HG03095 (cell line): ENCODE measurements around the gene SPATA17.
"Not testable (repeated sequence)": the region's sequence is repeated elsewhere in the genome, so short reads cannot be mapped to it uniquely, and the experiment has no call there.

Experiments
- ATAC-seq: cut with Tn5 transposase; IDR thresholded peaks from one replicate; pipeline ENCODE4 v1.9.1; 2021; ENCODE audit warnings: moderate library complexity; ENCODE audit not compliant: unreplicated experiment

The SPATA17 gene, protein sequence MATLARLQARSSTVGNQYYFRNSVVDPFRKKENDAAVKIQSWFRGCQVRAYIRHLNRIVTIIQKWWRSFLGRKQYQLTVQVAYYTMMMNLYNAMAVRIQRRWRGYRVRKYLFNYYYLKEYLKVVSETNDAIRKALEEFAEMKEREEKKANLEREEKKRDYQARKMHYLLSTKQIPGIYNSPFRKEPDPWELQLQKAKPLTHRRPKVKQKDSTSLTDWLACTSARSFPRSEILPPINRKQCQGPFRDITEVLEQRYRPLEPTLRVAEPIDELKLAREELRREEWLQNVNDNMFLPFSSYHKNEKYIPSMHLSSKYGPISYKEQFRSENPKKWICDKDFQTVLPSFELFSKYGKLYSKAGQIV

DNA sequence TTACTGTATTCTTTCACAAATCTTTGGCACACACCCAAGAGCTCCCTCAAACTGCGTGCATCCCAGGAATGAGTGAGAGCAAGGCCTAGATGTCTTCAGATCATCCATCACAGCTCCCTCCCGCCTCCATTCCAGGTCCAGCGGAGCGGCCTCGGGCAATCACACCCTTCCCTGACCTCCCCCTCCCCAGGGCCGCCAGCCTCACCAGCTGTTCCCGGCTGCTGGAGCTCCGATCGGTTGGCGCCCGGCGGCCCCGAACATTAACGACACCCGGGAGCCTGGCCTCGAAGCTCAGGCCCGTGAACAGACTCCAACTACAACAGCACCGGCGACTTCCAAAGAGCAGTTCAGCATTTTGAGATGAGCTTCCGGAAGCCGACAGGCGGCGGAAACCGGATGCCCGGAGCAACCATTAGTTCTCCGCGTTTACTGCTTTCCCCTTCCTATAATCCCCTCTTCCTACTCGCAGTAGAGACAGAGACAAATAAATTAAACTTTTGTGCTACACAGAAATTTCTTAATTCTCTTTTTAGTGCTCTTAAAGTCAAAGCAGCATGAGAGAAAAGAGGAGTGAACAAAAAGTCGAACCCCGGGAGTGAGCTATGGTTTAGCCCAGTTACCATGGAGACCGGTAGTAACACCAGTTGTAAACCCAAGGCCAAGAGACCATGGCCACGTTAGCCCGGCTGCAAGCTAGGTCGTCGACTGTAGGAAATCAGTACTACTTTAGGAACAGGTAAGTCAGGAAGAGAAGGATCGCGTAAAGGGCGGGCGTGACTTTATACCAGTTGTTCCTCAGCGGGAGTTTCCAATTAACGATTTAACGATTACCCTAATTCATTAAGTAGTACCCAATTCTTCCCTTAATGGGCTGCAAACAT is at the start of gene SPATA17, which contains the start of gene GPATCH2:
Gene SPATA17 (plus strand): TSS at position 634 of the 881 bp plus-strand sequence. CDS start 35 bp downstream, at position 669.
Gene GPATCH2 (minus strand): TSS at position 380 of the 881 bp plus-strand sequence. CDS start 119 bp downstream, at position 261.
- peak; percentile 98 for ATAC-seq

GRCh38 chr1:217584286-217584811 is 46.8 kb upstream of the SPATA17 start:
- ATAC-seq: not testable (repeated sequence)

- no peak for ATAC-seq
Measured at GRCh38 chr1:217585577-217585976, 45.6 kb upstream of the SPATA17 start.

DNA sequence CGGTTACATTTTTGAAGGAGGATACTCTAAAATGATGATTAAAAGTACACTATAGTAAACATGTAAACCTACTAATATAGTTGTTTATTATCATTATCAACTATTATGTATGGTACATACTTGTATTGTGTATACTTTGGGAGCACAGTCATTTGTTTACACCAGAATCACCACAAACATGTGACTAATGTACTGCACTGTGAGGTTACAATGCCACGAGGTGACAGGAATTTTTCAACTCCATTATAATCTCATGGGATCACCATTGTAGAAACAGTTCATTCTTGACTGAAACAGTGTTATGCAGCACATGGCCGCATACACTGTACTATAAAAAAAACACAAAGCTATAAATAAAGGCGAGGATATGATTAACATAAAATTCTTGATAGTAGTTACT is 44.6 kb upstream of the SPATA17 start:
- ATAC-seq: no peak

GRCh38 chr1:217590598-217590997 is 40.5 kb upstream of the SPATA17 start:
- no peak for ATAC-seq

GRCh38 chr1:217599154-217599553 is 32.0 kb upstream of the SPATA17 start:
- ATAC-seq: no peak

GRCh38 chr1:217602380-217602779 is 28.8 kb upstream of the SPATA17 start:
- no peak for ATAC-seq

DNA sequence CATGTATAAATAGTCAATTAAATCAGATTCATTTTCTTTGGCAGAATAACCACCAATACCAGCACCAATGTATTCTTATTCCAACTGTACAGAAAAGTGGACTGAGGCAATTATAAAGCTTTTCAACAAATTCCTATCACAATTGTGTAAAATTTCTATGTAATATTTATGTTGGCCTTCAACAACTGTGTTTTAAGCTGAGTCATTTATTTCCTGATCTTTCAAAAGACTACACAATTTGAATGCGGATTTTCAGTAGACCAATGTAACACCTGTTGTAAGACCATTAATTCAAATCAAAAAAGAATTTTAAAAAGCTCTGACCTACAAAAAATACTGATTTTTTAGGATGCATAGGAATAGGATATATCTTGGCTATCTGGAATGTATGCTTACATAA is 25.8 kb upstream of the SPATA17 start:
- no peak for ATAC-seq

DNA sequence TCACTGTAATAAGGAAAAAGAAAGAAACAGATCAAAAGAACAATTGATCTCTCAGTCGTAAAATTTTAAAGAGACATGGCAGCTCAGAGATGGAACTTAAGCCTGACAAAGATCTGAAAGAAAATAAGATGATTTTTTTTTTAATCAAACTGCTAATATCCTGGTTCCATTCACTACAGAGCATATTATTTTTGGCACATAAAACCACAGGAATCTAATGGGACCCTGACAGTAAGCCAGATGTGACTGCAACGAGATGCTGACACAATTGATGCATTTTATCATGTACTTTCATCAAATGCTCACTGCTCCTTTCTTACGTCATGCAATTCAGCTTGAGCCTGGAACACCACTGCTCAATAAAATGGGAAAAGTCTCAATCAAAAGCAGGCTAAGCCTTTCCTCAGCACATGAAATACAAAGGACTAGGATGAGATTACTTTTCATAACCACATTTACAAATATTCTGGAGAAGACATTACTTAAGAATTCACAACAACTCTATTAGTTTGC is 16.9 kb upstream of the SPATA17 start:
- no peak for ATAC-seq

DNA sequence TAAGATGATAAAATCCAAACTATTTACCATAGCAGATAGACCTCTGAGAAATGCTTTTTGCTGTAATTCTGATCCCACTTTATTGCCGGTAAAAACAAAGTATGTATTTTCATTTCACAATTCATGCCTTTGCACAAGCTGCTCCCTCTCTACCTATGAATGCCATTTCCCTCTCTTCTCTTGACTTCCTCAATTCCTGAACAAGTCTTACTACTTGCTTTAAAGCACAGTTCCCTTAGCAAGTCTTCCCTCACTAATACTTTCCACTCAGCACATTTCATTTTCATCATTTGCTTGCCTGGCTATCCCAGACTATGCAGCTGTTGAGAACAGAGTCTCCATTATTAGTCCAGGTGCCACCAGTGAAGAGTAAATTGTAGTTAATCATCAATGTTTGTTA is 14.0 kb upstream of the SPATA17 start:
- no peak for ATAC-seq

GRCh38 chr1:217620814-217621213 is 10.3 kb upstream of the SPATA17 start:
- peak; percentile 100 for ATAC-seq

DNA sequence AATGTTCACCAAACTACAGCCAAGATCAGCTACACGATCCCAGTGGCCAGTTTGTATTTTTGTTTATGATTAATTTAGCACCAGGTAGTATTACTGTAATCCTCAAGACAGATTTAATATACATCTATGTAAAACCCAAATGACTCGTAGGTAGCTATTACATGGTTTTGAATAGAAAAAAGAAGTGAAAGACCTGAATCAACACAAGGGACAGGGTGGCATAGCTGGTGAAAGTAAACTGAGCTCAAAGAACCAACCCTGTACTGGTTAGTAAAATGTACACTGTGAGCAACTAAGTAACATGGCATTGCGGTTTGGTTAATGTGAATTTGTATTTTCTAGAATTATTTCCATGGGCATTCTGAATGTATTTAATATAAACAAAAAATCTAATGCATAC is 9.1 kb upstream of the SPATA17 start:
- no peak for ATAC-seq

GRCh38 chr1:217626321-217626720 is 4.8 kb upstream of the SPATA17 start:
- no peak for ATAC-seq

DNA sequence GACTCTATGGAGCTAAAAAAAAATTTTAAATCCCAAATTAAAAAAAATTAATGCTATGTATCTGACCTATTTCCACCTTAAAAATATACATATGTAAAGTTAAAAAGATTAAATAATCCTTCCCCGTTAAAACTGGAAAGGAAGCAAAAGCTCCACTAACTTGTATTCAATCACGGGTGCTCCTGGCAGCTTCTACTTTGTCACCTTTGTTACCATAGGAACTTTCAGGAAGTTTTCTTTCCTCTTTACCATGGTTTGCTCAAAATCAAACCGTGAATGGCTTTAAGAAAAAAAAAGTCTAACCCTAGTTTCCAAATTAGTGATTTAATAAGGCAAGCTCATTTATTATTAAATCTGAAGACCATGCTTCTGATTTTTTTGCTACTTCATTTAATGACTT is 3.7 kb upstream of the SPATA17 start:
- no peak for ATAC-seq

DNA sequence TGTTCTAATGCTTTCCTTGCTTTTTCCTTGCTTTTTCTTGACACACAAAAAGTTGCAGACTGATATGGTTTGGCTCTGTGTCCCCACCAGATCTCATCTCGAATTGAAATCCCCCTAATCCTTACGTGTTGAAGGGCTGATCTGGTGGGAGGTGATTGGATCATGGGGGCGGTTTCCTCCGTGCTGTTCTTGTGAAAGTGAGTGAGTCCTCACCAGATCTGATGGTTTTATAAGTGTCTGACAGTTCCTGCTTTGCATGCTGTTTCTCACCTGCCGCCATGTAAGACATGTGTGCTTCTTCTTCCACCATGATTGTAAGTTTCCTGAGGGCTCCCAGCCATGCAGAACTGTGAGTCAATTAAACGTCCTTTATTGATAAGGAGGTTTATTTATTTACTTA is 11.3 kb downstream of the SPATA17 start:
- no peak for ATAC-seq

DNA sequence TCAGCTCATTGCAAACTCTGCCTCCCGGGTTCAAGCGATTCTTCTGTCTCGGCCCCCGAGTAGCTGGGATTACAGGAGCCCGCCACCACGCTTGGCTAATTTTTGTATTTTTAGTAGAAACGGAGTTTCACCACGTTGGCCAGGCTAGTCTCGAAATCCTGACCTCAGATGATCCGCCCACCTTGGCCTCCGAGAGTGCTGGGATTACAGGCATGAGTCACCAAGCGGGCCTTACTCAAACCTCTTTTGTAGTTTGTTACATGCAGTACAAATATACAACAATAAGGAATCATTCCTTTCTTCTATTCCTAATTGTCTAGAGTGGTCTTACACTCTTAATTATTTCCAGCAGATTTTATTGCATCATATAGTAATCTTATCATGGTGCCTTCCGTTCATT is 16.6 kb downstream of the SPATA17 start:
- no peak for ATAC-seq

DNA sequence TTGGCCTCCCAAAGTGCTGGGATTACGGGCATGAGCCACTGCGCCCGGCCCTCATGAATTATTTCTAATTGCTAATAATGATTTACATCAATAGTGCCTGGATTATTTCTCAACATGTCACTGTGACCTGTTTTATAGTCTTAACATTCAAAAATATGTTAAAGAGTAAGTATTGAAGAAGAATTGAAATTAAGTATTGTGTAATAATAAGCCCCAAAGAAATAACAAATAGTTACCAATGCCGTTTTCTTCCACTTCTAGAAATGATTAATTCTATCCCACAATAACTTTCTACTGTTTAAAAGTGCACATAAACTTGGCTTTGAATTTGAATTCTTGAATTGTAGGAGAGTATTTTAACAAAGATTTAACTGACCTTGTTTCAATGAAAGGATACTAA is 19.5 kb downstream of the SPATA17 start:
- ATAC-seq: no peak

GRCh38 chr1:217660353-217661062 is 29.4 kb downstream of the SPATA17 start:
- ATAC-seq: no peak

DNA sequence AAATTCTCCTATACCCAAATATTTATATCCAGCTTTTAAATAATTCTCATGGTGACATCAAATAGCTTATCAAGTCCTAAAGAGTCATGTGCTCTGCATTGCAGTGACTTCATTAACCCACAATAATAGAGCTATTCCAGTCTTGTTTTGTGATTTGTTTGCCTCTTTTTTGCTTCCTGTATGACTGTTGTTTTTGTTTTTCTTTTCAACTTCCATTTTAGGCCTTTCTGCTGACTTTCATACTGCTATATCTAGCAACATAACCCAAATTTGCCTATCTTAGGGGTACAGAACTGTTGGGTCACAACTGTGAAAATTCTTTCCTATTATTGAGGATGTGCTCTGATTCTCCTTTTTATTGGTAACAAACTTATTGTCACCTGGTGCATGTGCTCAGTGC is 30.3 kb downstream of the SPATA17 start:
- no peak for ATAC-seq

DNA sequence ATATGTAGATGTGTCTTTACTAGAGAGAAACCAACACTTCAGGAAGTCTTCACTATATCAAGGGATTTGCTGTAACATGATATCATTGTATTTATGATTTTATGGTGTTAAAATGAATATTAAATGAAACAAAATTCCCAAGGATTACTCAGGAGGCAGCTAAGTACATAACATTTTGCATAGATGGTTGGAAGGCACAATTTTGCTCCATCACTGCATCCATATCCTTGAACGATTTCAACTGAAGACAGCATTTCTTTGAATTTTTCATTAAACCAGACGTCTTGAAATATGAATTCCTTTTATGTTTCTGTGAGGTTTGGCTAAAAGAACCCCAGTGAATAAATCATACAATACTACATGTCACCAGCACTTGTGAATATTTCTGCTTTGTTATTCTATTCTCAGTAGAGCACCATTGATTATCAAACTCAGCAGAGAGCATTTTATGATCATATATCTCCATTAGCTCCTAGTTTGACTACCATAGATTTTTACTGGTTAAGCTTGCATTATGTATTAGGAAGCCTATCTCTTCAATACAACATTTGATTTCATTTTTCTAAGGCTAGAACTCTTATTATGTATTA is 37.3 kb downstream of the SPATA17 start:
- no peak for ATAC-seq
